Thyroid gland (tissue), 4 donors: Measurements from ENCODE around the gene IQSEC3.

Experiments used
- POLR2A ChIP-seq, 2 donors: fragments of 450-650 bp; IDR thresholded peaks; one replicate each; pipeline ENCODE4 v1.6.1; 2017; ENCODE audit warnings: antibody characterized with exemption in 2 of 2, mild to moderate bottlenecking in 2 of 2, moderate library complexity in 1 of 2
- TF ChIP-seq, protein P1 (sequence below), 6 experiments: fragments of 200-600 bp in 3 of 6; fragments of 450-650 bp in 3 of 6; sonication (generic) in 3 of 6; IDR thresholded peaks; one replicate each; pipeline ENCODE4 v1.5.1; 2016 to 2019; ENCODE audit warnings: antibody characterized with exemption in 6 of 6, mild to moderate bottlenecking in 2 of 6, inconsistent platforms in 1 of 6, moderate library complexity in 1 of 6

DNA sequence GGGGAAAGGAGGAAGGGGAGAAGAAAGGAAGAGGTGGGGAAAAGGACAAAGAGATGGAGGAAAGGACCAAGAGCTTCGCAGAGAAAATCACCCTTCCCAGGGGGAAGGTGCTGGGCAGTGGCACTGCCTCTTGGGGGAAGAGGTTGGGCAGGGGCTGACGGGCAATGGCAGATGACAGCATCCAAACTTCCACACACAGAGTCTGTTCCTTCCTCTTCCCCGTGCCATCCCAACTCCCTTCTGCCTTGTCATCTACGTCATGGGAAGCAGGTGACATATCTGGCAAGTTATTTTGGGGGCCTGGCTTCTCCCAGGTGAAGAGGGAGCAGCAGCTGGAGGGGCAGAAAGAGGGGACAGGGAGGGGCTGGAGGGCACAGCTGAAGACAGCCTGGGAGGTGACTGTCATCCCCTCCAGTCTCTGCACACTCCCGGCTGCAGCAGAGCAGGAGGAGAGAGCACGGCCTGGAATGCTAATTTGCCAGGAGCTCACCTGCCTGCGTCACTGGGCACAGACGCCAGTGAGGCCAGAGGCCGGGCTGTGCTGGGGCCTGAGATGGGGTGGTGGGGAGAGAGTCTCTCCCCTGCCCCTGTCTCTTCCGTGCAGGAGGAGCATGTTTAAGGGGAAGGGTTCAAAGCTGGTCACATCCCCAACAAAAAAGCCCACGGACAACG, 43.9 kb upstream of the IQSEC3 start:
- TF ChIP-seq, protein P1, sequence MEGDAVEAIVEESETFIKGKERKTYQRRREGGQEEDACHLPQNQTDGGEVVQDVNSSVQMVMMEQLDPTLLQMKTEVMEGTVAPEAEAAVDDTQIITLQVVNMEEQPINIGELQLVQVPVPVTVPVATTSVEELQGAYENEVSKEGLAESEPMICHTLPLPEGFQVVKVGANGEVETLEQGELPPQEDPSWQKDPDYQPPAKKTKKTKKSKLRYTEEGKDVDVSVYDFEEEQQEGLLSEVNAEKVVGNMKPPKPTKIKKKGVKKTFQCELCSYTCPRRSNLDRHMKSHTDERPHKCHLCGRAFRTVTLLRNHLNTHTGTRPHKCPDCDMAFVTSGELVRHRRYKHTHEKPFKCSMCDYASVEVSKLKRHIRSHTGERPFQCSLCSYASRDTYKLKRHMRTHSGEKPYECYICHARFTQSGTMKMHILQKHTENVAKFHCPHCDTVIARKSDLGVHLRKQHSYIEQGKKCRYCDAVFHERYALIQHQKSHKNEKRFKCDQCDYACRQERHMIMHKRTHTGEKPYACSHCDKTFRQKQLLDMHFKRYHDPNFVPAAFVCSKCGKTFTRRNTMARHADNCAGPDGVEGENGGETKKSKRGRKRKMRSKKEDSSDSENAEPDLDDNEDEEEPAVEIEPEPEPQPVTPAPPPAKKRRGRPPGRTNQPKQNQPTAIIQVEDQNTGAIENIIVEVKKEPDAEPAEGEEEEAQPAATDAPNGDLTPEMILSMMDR (IDR thresholded peaks at IDR 0.05): no peak
- no peak for TF ChIP-seq POLR2A (IDR thresholded peaks at IDR 0.05)
